RPMI8226 (cell line): Measurements from ENCODE around the gene SAMD13.
"Not testable (repeated sequence)": the region's sequence is repeated elsewhere in the genome, so short reads cannot be mapped to it uniquely, and the experiment has no call there.

Experiments used
- DNase-seq: peaks from one replicate; pipeline ENCODE4 v3.0.0-alpha.2; 2015

Gene SAMD13

GRCh38 chr1:84287389-84287788 lies 14.1 kb upstream of the SAMD13 start:
- DNase-seq: not testable (repeated sequence)

DNA sequence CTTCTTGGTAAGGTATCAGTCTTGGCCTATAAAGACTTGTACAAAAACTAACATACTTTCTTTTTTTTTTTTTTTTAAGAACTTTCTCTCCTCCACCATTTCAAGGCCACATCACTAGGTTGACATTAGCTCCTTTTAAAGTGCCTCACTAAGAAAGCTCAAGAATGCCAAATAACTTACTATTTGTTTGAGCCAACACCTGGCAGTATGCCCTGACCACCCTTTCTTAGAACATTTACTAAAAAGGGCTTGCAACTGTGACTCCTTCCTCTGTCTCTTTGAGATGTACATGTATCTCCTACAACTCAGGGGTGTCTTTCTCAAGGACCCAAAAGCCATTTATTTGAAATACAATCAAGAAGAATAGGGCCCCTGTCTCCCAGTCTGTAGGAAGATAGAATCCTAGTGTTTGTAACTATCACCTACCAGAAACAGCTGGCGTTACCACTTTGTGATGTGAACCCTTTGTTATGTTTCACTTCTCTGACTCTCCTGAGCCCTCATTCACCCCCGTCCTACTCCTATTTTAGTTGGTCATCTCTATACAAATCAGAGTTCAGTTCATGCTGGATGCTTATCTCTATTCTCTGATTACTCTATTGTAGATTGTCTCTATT lies 12.2 kb upstream of the SAMD13 start:
- DNase-seq: no peak

DNA sequence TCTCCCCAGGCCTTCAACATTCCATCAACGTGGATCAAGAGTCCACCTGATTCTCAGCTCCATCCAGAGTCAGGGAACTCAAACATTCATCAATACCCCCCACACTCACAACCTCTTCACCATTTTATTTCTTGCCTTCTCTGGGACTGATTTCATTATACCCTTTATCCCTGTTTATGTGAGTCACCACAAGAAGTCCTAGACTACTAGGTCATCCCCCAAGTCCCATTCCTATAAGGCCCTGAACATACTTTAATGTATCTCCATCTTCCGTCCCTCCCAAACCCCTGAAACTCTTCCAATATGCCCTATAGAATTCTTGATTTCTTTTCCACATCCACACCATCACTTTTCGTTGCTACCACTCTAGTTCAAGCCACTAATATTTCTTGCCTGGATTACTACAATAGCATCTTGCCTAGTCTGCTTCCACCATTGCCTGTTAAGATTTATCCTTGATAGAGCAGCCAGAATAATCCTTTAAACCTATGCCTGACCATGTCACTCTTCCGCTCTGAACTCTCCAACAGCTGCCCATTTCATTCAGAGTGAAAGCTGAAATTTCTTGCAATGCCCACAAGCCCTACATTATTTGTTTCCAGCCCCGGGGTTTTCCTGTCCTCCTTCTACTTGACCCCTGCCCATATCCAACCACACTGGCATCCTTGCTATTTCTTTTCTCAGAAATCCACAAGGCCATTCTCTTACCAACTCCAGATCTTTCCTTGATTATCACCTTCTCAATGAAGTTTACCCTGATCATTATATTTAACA lies 9.4 kb upstream of the SAMD13 start:
- DNase-seq: no peak

GRCh38 chr1:84293766-84294165 lies 7.7 kb upstream of the SAMD13 start:
- DNase-seq: no peak

GRCh38 chr1:84294751-84295150 lies 6.8 kb upstream of the SAMD13 start:
- no peak for DNase-seq

- no peak for DNase-seq
Observed at GRCh38 chr1:84297546-84298244, 3.8 kb upstream of the SAMD13 start.

- peak; percentile 46 for DNase-seq
Observed at GRCh38 chr1:84298328-84298683, 3.2 kb upstream of the SAMD13 start.

DNA sequence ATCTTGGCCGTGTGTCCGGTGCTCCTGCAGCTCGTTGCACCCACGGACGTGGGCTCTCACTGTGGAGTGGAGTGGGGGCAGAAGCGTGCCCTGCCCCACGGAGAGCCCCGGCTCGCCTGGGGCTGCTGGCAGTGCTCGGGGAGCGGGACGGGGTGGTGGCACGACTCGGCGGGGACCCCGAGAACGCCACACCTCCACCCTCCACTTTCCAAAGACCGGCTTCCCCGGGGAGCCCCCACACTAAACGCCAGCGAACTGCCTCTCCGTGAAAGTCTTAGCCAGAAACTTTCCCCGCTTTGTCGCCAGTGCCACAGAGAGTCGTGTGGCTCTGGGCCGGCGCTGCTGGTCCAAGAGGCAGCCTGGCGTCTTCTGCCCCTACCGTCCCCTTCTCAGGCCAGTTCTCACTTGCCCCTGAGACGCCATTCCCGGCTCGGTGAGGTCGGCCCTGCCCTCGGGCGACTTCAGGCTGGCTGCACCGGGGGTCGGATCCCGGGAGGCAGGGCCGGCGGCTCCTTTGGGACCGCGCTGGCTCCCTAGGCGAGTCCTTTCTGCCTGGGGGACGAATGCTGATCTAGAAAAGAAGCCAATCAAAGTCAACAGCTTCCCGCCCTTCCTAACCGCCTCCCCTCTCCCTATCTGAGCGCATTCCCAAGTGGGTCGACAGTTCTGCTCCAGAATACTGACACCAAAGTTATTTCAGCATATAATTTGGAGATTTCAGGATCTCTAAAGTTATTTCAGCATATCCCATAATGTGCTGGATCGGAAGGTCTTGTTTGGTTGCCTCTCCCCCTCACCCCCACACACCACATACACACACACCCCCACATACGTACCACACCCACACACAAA lies 2.6 kb upstream of the SAMD13 start:
- DNase-seq: peak; percentile 3

DNA sequence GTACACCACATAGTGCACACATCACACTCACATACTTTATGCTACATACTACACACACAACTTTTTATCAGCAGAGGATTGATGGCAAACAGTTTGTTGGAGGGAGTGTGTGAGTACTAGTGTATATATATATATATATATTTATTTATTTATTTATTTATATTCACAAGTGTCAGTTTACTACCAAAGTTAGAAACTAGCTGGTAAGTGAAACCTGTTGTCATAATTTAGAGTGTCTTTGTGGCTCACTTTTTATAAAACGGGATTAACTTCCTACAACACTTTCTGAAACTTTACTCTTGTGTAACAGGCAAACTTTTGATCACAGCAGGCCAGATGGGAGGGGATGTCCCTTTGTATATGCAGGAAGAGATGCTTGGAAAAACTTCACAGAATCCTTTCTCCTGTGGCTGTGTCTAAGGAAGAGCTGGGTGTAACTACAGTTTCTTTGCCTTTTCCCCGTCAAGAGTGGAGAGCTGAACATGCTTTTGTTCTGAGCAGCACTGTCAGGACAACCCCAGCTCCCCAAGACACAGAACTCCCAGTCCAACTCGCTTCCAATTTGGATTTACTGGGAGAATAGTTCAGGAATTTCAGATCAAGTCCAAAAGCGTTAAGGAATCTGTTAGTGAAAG lies 1.9 kb upstream of the SAMD13 start:
- DNase-seq: no peak

GRCh38 chr1:84300501-84300900 lies 1.0 kb upstream of the SAMD13 start:
- DNase-seq: no peak

DNA sequence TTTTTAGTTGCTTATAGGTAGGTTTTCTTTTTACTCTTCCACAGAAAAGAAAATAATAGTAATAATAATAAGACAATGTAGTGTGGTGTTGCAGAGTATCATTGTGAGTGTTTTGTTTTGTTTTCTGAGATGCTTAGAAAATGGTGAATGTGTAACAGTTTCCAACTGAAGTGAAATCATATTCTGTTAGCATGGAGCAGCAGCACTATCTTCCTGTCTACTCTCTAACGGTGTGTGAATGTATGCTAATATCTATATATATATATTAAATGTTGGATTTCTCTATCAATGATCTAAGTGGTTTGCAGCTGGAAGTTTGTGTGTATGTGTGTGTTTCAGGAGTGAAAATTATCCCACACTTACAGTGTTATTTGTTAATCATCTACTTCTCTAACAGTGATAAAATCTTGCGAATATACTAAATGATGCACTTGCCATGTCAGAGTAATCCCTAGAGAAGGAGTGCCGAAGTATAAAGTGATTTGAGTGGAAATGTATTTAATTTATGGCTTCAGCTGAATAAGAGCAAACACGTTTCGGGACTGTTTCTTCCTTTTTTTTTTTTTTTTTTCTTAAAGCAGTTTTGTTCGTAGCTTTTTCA lies 377 bp downstream of the SAMD13 start:
- DNase-seq: no peak

DNA sequence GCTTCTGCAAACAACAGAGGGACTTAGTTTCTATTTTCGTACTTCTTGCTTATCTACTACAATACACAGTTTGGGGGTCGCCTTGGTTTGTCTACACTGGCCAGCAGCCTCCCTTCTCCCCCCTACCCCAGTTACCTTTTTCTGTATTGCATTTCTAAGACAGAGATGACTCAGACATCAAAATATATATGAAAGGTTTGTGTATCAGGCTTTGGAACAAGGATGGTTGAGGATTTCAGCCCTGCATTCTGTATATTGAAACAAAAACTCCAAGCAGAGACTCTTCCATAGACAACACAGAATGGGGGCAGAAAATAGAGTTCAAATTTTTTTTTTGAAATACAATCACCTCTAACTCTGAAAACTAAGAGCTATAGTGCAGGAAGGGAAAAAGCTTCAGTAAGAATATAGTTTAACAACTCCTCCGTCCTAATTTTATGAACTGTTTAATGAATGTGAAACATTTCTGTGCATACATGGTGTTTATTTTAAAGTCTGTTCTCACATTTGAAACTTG lies 1.9 kb downstream of the SAMD13 start:
- no peak for DNase-seq

GRCh38 chr1:84307398-84307797 lies 5.9 kb downstream of the SAMD13 start:
- DNase-seq: no peak

DNA sequence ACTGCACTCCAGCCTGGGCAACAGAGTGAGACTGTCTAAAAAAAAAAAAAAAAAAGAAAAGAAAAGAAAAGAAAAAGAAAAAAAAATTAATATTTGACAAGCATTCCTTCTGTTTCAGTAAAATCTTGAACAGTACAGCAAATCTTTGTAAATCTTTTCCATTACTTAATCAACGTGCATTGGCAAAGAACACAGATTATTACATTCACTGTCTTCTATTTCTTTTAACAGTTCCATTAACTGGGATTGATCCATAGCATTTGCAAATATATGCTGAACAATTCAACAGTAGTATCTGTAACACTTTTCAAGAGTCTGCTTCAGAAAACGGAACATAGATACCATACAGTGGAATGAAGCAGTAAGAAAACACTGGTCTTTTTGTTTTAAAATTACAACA lies 9.8 kb downstream of the SAMD13 start:
- DNase-seq: no peak

DNA sequence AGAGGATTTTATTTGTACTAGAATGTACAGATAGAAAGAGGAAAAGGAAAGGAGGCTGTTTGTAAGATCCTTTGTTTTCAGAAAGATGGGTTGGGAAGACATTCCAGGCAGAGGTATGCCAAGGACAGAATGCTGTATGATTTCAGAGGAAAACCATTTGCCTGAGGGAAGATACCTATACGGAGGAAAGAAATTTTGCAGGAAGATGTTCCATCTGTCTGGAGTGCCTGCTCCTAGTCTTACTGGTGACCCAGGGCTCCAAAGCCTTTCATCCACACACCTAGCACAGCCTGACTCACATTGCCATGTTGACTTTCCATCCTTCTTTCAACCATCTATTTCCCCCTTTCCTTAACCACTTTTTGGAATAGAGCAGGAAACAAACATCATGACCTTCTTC lies 18.2 kb downstream of the SAMD13 start:
- DNase-seq: no peak

- DNase-seq: no peak
Observed at GRCh38 chr1:84327830-84328229, 26.3 kb downstream of the SAMD13 start.

DNA sequence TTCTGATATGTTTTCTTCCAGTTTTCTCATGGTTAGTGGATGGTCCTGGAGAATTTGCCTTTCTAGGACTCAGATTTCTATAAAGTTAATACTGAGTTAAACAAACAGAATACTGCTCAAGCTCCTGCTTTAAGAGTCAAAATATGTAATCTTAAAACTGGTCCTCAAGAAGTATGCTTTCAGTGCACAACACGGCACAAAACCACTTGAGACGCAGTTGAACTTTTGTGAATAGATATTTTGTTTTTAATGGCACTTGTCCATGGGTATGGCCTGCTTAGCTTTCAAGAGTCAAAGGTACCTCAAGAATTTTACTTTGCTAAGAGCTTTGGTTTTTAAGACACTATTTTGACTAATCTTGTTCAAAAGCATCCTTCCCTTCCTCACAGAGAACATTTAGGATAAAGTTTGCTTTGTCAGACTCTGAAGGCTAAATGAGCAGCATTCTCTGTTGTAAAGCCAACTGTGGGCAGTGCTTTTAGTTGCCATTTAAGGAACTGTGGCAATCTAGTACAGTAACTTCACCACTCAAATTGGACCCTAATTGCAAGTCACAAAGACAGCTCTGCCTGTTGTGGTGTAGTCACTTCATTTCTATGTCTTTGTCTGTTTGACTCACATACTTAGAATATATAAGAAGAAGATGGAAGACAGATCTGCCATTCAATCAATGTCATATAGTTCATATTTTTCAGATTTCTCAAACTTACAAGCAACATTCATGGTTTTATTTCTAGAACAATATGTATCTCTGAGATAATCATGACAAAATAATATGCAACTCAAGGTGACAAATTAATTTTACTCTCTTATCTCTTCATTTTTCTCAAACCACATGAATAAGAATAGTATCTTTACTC lies 28.8 kb downstream of the SAMD13 start:
- no peak for DNase-seq

GRCh38 chr1:84339503-84339902 lies 38.0 kb downstream of the SAMD13 start:
- no peak for DNase-seq

GRCh38 chr1:84344286-84344685 lies 42.8 kb downstream of the SAMD13 start:
- no peak for DNase-seq

GRCh38 chr1:84345220-84345619 lies 43.7 kb downstream of the SAMD13 start:
- no peak for DNase-seq
